Measurements from ENCODE around the gene MMP7.
"Not testable (repeated sequence)": the region's sequence is repeated elsewhere in the genome, so short reads cannot be mapped to it uniquely, and the experiment has no call there.

The MMP7 gene

DNA sequence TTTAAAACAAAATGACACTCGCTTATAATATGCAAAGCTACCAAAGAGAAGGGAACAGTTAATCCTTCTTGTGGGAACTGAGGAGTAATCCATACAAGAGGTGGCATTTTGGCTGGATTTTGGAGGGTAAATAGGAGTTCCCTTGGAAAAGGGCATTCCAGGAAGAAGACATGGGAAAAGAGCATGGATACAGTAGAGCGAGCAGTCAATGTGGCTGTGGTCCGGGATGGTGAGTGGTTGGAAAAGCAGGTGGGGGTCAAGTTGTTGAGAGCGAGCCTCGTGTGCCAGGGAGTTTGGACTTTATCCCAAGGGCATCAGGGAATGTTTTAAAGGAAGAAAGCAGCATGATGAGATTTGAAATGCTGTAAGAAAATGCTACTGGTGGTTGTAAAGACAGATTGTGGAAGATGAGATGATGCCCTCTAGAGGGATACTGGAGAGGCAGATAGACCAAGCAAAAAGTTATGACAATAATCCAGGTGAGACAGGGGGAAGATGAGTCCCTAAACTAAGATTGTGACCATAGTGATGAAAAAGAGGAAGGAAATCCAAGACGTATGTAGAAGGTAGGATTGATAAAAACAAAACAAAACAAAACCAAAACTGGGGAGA, 3.8 kb upstream of the MMP7 start:
- DNase-seq = no peak

DNA sequence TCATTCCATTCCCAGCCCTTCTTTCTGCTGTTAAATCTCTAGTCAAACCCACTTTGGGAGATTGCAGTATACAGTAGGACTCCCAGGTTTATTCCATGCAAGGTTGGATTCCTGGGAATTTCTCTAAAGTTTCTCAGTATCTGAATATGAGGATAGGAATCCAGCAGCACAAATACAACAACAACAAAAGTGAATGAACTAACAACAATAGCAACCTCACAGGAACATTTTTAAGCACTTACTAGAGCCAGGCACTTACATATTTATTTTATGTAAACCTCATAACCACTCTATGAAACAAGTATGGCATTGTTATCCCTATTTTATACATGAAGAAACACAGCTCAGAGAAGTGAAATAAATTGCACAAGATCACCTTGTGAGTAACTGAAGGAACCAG, 1.9 kb downstream of the MMP7 start:
- no peak for DNase-seq

DNA sequence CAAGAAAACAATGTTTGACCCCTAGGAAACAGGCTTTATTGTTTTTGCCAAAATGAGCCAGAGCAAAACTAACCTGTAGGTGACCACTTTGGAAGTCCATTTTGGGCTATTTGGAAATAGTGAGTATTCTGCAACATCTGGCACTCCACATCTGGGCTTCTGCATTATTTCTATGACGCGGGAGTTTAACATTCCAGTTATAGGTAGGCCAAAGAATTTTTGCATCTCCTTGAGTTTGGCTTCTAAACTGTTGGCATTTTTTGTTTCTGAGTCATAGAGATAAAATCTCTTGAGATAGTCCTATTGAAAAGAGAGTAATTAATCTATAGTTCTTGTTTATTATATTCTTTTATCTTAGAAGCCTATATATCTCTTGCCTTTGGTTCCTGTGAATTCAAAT, 2.9 kb downstream of the MMP7 start:
- DNase-seq = no peak

GRCh38 chr11:102527041-102527440, 3.5 kb downstream of the MMP7 start:
- DNase-seq = no peak

DNA sequence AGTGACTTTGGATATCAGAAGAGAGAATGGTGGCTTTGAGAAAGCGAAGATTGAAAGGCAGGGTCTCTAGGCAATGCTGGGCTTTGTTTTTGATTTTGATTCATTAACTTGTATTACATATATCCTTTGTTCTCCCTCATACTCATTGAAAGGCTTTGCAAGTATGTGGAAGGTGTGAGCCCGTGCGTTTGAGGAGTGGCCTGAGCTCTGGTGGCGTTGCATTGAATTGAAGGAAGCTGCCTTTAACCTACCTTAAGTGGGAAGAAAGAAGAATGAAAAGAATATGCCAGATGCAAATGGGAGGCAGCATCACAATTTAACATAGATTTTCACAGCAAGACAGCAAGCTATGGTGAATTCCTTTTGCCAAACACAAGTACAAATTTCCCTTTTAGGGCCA, 6.7 kb downstream of the MMP7 start:
- DNase-seq = no peak

DNA sequence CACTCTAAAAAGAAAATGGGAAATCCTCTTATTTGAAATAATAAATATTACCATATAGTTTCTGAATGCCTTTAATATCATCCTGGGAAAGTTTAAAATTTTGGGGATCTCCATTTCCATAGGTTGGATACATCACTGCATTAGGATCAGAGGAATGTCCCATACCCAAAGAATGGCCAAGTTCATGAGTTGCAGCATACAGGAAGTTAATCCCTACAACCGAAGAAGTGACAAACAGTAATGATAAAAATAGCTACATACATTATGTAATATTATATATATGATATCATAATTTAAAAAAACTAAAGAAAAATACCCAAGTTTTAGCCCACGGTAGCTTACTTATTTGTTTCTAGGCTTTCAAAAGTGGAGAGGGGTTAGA, 7.4 kb downstream of the MMP7 start:
- DNase-seq = no peak

DNA sequence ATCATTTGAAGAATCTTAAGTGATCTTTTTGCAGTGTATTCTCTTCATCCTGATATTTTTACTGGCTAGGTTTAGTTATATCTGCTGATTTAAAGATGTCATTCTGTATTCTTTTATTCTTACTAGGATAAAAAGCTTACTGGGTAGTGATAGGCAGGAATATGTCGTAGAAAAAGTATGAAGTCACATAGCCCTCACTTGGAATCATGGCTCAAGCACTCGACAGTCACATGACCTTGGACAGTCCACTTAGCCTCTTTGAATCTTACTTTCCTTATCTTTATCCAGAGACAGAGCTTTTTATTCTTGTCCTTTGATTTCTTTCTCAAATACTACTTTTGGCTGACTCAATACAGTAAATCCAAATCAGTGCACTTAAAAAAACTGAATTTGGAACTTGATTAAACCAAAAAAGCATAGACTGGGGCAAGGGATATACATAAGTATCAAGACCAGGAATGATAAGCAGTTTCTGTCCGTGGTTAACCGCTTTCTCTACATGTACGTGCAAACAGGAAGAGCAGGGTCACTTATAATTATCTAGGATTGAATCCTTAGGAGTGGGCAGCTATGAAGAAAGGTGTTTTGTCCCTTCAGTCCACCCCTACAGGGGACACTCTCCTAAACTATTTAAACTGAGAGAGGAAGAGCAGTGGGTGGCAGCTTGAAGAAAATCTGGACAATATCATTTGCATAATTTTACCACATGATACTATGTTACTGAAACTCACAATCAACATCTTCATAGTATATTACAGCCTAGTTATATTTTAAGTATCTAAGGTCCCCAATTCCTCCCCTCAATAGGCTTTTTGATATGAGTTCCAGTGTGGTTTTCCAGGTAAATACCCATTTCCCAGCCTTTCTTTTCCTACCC, 8.0 kb downstream of the MMP7 start:
- DNase-seq = no peak

GRCh38 chr11:102521121-102521520, 9.4 kb downstream of the MMP7 start:
- DNase-seq = no peak

GRCh38 chr11:102520514-102520913, 10.0 kb downstream of the MMP7 start:
- no peak for DNase-seq

DNA sequence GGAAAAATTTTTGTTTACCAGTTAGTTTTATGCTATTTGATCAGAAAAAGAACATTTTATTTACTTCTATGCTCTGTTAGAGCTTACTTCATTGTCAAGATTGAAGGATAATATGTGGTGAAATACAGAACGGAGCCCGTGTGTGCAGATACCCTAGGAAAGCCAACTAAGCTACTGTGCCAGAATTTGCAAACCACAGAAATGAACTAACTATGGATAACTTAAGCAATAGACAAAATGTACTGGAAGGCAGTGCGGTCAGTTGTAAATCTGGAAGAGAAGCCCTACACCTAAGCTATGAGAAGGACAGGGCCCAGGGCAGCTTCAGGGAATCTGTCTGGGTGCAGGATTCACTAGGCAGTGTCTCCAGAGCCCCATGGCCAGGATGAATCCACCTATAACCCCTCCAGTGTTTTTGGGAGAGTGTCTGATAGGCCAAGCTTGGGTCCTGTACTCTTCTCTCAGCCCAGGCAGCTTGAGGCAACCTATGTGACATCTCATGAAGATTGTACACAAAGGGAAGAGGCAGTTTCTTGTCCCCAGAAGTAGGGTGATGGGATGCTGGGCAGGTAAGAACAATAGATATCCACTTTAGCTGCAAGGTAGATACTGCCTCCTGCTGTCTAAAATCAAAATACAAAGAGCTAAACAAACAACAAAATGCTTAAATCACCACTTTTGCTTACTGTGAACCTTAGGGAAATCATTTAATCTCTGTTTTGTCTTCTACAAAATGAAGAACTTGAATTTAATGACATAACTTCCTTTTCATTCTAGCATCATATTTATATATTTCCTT, 12.1 kb downstream of the MMP7 start:
- no peak for DNase-seq

- DNase-seq = no peak
These were observed 12.9 kb downstream of the MMP7 start for GRCh38 chr11:102517670-102518069.

DNA sequence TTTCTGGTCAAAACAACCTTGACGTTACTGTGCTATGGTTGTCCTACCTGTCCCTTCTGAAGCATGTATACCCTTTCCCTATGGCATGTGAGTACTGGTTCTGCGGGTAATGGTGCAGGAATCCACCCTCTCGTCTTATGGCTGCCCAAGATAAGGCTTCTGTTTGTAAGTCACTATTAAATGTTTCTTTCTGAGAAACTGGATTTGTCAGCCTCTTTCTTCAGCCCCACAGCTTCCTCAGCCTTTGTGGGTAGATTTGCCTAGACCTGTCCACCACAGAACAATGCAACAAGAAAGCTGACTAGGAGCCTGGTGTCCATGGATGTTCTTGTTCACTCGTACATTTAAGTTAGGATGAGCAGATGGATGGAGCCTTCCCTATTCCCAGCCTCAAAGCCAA, 14.4 kb downstream of the MMP7 start:
- DNase-seq = no peak

DNA sequence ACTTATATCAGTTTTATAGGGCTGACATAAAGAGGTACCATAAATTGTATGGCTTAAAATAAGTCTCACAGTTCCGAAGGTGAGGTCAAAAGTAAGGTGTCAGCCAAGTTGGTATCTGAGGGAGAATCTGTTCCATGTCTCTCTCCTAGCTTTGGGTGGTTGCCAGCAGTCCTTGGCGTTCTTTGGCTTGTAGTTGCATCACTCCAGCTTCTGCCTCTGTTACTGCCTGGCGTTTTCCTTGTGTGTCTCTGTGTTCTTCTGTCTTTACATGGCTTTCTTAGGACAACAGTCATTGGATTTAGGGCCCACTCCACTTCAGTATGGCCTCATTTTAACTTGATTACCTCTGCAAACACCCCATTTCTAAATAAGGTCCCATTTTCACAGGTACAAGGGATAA, 16.7 kb downstream of the MMP7 start:
- no peak for DNase-seq

GRCh38 chr11:102510439-102511135, 20.0 kb downstream of the MMP7 start:
- no peak for DNase-seq

DNA sequence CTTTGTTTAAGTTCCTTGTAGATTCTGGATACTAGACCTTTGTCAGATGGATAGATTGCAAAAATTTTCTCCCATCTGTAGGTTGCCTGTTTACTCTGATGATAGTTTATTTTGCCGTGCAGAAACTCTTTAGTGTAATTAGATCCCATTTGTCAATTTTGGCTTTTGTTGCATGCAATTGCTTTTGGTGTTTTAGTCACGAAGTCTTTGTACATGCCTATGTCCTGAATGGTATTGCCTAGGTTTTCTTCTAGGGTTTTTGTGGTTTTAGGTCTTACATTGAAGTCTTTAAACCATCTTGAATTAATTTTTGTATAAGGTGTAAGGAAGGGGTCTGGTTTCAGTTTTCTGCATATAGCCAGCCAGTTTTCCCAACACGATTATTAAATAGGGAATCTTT, 27.7 kb downstream of the MMP7 start:
- DNase-seq = not testable (repeated sequence)

DNA sequence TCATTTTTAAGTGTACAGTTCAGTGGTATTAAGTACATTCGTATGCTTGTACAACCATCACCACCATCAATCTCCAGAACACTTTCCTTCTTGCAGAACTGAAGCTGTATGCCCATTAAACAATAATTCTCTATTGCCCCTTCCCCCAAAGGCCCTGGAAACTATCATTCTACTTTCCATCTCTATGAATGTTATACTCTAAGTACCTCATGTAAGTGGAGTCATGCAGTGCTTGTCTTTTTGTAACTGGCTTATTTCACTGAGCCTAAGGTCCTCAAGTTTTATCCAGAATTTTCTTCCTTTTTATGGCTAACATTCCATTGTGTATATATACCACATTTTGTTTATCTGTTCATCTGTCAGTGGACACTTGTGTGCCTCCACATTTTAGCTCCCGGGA, 29.7 kb downstream of the MMP7 start:
- no peak for DNase-seq

DNA sequence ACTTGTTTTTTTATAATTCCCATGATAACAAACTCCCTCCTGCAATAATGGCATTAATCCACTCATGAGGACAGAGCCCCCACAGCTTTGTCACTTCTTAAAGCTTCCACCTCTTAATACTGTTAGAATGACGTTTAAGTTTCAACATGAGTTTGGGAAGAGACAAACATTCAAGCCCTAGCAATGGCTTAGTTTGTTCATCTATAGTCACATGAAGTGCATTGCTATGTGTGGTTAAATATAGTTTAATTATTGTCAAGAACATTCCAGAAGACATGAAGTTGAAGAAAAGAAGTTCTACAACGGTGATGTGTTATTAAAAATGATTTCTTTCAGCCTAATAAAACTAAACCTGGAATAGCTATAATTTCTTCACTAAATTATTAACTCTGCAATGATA, 30.6 kb downstream of the MMP7 start:
- DNase-seq = no peak

GRCh38 chr11:102499151-102499550, 31.4 kb downstream of the MMP7 start:
- DNase-seq = no peak

DNA sequence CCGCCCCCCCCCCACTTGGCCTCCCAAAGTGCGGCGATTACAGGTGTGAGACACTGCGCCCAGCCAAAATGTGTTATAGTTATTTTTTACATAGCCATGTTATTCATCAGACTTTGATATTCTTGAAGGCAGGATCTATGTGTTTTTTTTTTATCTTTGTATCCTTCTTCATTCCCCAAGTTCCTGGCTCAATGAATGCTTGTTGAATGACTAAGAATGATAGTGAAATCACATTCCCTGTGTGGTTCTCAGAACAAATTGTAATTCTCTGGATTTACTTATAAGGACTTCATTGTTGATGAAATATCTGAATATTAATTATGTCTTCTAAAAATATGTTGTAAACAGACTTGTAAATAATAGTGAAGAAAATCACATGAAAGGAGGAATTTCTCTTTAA, 33.5 kb downstream of the MMP7 start:
- DNase-seq = no peak

GRCh38 chr11:102495161-102496042, 35.1 kb downstream of the MMP7 start:
- peak; percentile 75 for DNase-seq

- DNase-seq = no peak
These were observed 36.3 kb downstream of the MMP7 start for GRCh38 chr11:102494216-102494615.

- DNase-seq = no peak
These were observed 37.0 kb downstream of the MMP7 start for GRCh38 chr11:102493524-102493923.
